Endodermal cell (in vitro differentiated cells): ENCODE results near the gene RGS13. TPM values are rescaled to one million over a fixed set of nuclear protein-coding genes. Genes with fewer than 3 reads are reported as not detected.

Experiments
- DNase-seq: peaks from one replicate; pipeline ENCODE4 v3.0.0-alpha.2; 2017
- H3K27ac ChIP-seq: 2 replicates; pipeline ENCODE4 v1.5.1; 2013; ENCODE audit warnings: mild to moderate bottlenecking, low read depth, low read length, moderate library complexity
- H3K27me3 ChIP-seq: 2 replicates; pipeline ENCODE4 v1.6.1; 2013; ENCODE audit warnings: mild to moderate bottlenecking, low read length, moderate library complexity; ENCODE audit not compliant: insufficient read depth, control insufficient read depth, poor library complexity, severe bottlenecking
- H3K36me3 ChIP-seq: 2 replicates; pipeline ENCODE4 v1.7.0; 2013; ENCODE audit warnings: mild to moderate bottlenecking, low read length, moderate library complexity; ENCODE audit not compliant: control insufficient read depth, insufficient read depth
- H3K4me1 ChIP-seq: one replicate; pipeline ENCODE4 v1.7.0; 2013; ENCODE audit warnings: low read length; ENCODE audit not compliant: control insufficient read depth, insufficient read depth
- H3K4me3 ChIP-seq: 2 replicates; pipeline ENCODE4 v1.5.1; 2013; ENCODE audit warnings: mild to moderate bottlenecking, low read length, moderate library complexity
- H3K9ac ChIP-seq: 2 replicates; pipeline ENCODE4 v1.6.1; 2013; ENCODE audit warnings: mild to moderate bottlenecking, low read length, moderate library complexity; ENCODE audit not compliant: poor library complexity, severe bottlenecking; ENCODE audit errors: extremely low read depth
- H3K9me3 ChIP-seq: 2 replicates; pipeline ENCODE4 v1.6.1; 2013; ENCODE audit warnings: mild to moderate bottlenecking, low read length, moderate library complexity; ENCODE audit not compliant: control insufficient read depth
- H3K27ac Mint-ChIP-seq: 2 replicates; pipeline ENCODE4 v1.8.0; 2020; ENCODE audit warnings: mixed read lengths
- H3K27me3 Mint-ChIP-seq: 2 replicates; pipeline ENCODE4 v1.8.0; 2021; ENCODE audit warnings: mild to moderate bottlenecking, mixed read lengths; ENCODE audit not compliant: insufficient read depth
- H3K36me3 Mint-ChIP-seq: 2 replicates; pipeline ENCODE4 v1.8.0; 2020; ENCODE audit warnings: low read depth, mixed read lengths
- H3K4me1 Mint-ChIP-seq: 2 replicates; pipeline ENCODE4 v1.8.0; 2020; ENCODE audit warnings: mixed read lengths
- H3K4me3 Mint-ChIP-seq: 2 replicates; pipeline ENCODE4 v1.8.0; 2020; ENCODE audit warnings: mild to moderate bottlenecking, moderate library complexity, mixed read lengths
- H3K9me3 Mint-ChIP-seq: 2 replicates; pipeline ENCODE4 v1.8.0; 2020; ENCODE audit warnings: mild to moderate bottlenecking, mixed read lengths
- CTCF ChIP-seq: fragments of 200-600 bp; sonication (generic); conservative IDR thresholded peaks from 2 replicates; pipeline ENCODE4 v1.5.0; 2021; ENCODE audit warnings: antibody characterized with exemption, mild to moderate bottlenecking
- WGBS, 2 experiments: methylation state at CpG; one replicate each; pipeline versions ENCODE4 v1.1.5 to v1.1.7; 2013; ENCODE audit warnings: missing lambda C conversion rate in 2 of 2, mixed read lengths in 1 of 2; ENCODE audit not compliant: insufficient coverage in 1 of 2, insufficient read length in 1 of 2; 5-methylcytosine and 5-hydroxymethylcytosine counted together
- total RNA-seq, 2 donors: library from RNA; stranded (reverse); fragmentation: NEBNext Ultra II Directional in 1 of 2; extraction: Animal tissue kit (Norgen Biotek cat#: 25700) in 1 of 2; gene quantifications; 2 replicates in 1 of 2; 3 replicates in 1 of 2; pipeline ENCODE4 v1.2.1, GENCODE V29; 2021

RGS13 gene
- total RNA-seq, 2 donors from 2014 or later = not detected

GRCh38 chr1:192603218-192603787, 32.6 kb upstream of the RGS13 start:
- no peak overlapping the region for H3K4me3 Mint-ChIP-seq
- no peak for TF ChIP-seq CTCF
- no peaks in the 10 kb centered on the region for H3K36me3 Mint-ChIP-seq
- no peak overlapping the region for H3K9ac ChIP-seq
- no peaks in the 10 kb centered on the region for H3K36me3 ChIP-seq
- 86 to 100% methylated on average over 2 to 3 of the region's 3 CpGs for WGBS, 2 experiments
- peaks cover 6% of the 10 kb centered on the region for H3K4me1 Mint-ChIP-seq
- no peaks in the 10 kb centered on the region for H3K9me3 ChIP-seq
- no peak overlapping the region for H3K27ac ChIP-seq
- no peak for DNase-seq
- no peaks in the 10 kb centered on the region for H3K9me3 Mint-ChIP-seq
- H3K27me3 ChIP-seq = no peaks in the 10 kb centered on the region
- H3K27me3 Mint-ChIP-seq = no peaks in the 10 kb centered on the region
- H3K27ac Mint-ChIP-seq = no peak overlapping the region
- H3K4me1 ChIP-seq = peaks cover 5% of the 10 kb centered on the region
- no peak overlapping the region for H3K4me3 ChIP-seq

- H3K27me3 ChIP-seq = no peaks in the 10 kb centered on the region
- DNase-seq = no peak
- TF ChIP-seq CTCF = no peak
- peaks cover 5% of the 10 kb centered on the region for H3K4me1 ChIP-seq
- no peaks in the 10 kb centered on the region for H3K36me3 ChIP-seq
- Mint-ChIP-seq H3K9me3 (no peaks in the 10 kb centered on the region), H3K27me3 (no peaks in the 10 kb centered on the region), H3K36me3 (no peaks in the 10 kb centered on the region), H3K27ac (no peak overlapping the region), H3K4me1 (peaks cover 6% of the 10 kb centered on the region), H3K4me3 (no peak overlapping the region)
- no peak overlapping the region for H3K9ac ChIP-seq
- no peaks in the 10 kb centered on the region for H3K9me3 ChIP-seq
- no peak overlapping the region for H3K4me3 ChIP-seq
- no peak overlapping the region for H3K27ac ChIP-seq
- WGBS, 2 experiments = 83 to 100% methylated on average over 1 of the region's 3 CpGs
Measured at GRCh38 chr1:192604979-192605620, 30.8 kb upstream of the RGS13 start.

GRCh38 chr1:192608671-192609070, 27.3 kb upstream of the RGS13 start:
- no peak overlapping the region for H3K4me3 ChIP-seq
- H3K9me3 ChIP-seq = no peaks in the 10 kb centered on the region
- no peaks in the 10 kb centered on the region for H3K36me3 ChIP-seq
- no peaks in the 10 kb centered on the region for H3K4me1 ChIP-seq
- no peak for DNase-seq
- no peak for TF ChIP-seq CTCF
- Mint-ChIP-seq H3K4me1 (no peaks in the 10 kb centered on the region), H3K27ac (no peak overlapping the region), H3K27me3 (no peaks in the 10 kb centered on the region), H3K9me3 (no peaks in the 10 kb centered on the region), H3K4me3 (no peak overlapping the region), H3K36me3 (no peaks in the 10 kb centered on the region)
- H3K27me3 ChIP-seq = no peaks in the 10 kb centered on the region
- H3K27ac ChIP-seq = no peak overlapping the region
- 90% methylated on average over 1 of the region's 2 CpGs; no CpG with 5 or more reads in 1 of the 2 experiments for WGBS, 2 experiments
- no peak overlapping the region for H3K9ac ChIP-seq
